Muscle of leg (tissue), 11 donors: ENCODE results near the gene DGKI. TPM values are rescaled to one million over a fixed set of nuclear protein-coding genes. Genes with fewer than 3 reads are reported as not detected.

Source experiments
- DNase-seq: peaks from one replicate; pipeline ENCODE4 v3.0.0; 2013
- H3K27ac ChIP-seq: one replicate; pipeline ENCODE4 v1.5.1; 2013; ENCODE audit warnings: mild to moderate bottlenecking, low read length, control low read depth
- H3K27me3 ChIP-seq: one replicate; pipeline ENCODE4 v1.6.1; 2013; ENCODE audit warnings: low read length; ENCODE audit not compliant: control insufficient read depth, insufficient read depth
- H3K36me3 ChIP-seq: one replicate; pipeline ENCODE4 v1.6.1; 2013; ENCODE audit warnings: low read length; ENCODE audit not compliant: control insufficient read depth, insufficient read depth
- H3K4me1 ChIP-seq: one replicate; pipeline ENCODE4 v1.6.1; 2013; ENCODE audit warnings: low read length; ENCODE audit not compliant: control insufficient read depth, insufficient read depth
- H3K4me3 ChIP-seq: one replicate; pipeline ENCODE4 v1.5.1; 2013; ENCODE audit warnings: low read length, control low read depth
- H3K9me3 ChIP-seq: replicated peaks from 2 replicates; pipeline ENCODE4 v1.6.1; 2013; ENCODE audit warnings: low read depth, low read length; ENCODE audit not compliant: control insufficient read depth
- WGBS: methylation state at CpG from one replicate; pipeline ENCODE4 v1.1.5; 2013; ENCODE audit warnings: missing lambda C conversion rate; ENCODE audit not compliant: insufficient coverage; 5-methylcytosine and 5-hydroxymethylcytosine counted together
- polyA plus RNA-seq, 8 donors: library from polyadenylated mRNA; unstranded; fragments of 120-200 nt; gene quantifications; one replicate each; pipeline versions ENCODE4 v1.2.1 to v1.2.3, GENCODE V29; 2013; ENCODE audit warnings: inconsistent platforms in 1 of 8, low replicate concordance in 1 of 8; ENCODE audit not compliant: insufficient read length in 8 of 8, insufficient read depth in 1 of 8
- total RNA-seq: library from RNA; stranded (reverse); fragments of 120-200 nt; gene quantifications from one replicate; pipeline ENCODE4 v1.2.4, GENCODE V29; 2013

DGKI gene
- total and polyA plus RNA-seq, 9 donors: 0.52 to 1.4 (median 0.70) TPM

- no peaks in the 10 kb centered on the region for H3K4me1 ChIP-seq
- no peaks in the 10 kb centered on the region for H3K36me3 ChIP-seq
- 100% methylated on average over 3 of the region's 4 CpGs for WGBS
- H3K27me3 ChIP-seq: no peaks in the 10 kb centered on the region
- no peaks in the 10 kb centered on the region for H3K9me3 ChIP-seq
- DNase-seq: no peak
- no peak overlapping the region for H3K27ac ChIP-seq
- H3K4me3 ChIP-seq: no peak overlapping the region
Measured at GRCh38 chr7:137795211-137795610, 51.6 kb downstream of the DGKI start.

DNA sequence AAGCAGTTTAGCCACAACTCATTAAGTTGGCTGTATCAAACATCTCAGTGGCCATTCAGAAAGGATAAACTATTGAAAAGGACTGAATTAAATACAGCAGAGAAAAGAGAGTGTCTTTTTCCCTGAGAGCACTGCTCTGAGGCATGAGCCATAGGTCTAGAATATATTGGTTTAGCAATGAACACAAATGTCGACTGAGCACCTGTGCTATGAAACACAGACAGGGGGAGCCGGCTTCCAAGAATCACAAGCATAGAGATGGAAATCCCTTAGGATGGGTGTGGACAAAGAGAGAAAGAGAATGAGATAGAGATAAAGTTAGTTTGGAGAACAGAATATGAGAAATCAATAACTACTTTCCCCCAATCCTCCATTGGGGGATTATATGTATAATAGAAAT, 54.8 kb downstream of the DGKI start:
- Histone ChIP-seq H3K9me3 (peaks cover 2% of the 10 kb centered on the region), H3K27me3 (no peaks in the 10 kb centered on the region), H3K4me1 (no peaks in the 10 kb centered on the region), H3K36me3 (no peaks in the 10 kb centered on the region), H3K4me3 (no peak overlapping the region), H3K27ac (no peak overlapping the region)
- no peak for DNase-seq
- WGBS: 62% methylated on average over 2 of the region's 2 CpGs

DNA sequence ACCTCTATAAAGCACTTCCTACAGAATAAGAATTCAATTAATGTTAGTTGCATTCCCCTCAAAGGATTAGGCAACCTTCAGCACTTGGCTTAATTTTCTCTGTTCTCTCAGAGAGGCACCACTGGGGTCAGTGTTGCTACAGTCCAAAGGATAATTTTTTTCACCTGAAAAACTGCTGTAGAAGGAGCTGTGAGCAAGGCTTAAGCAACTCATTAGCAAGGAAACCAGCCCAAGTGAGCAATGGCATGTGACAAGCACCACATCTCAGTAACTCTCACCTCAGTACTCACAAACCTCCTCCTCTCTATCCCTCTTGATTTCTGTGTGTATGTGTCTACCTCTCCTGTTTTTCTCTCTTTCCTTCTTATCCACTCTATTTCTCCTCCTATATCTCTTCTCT, 55.9 kb downstream of the DGKI start:
- Histone ChIP-seq H3K36me3 (no peaks in the 10 kb centered on the region), H3K4me1 (no peaks in the 10 kb centered on the region), H3K9me3 (peaks cover 2% of the 10 kb centered on the region), H3K27ac (no peak overlapping the region), H3K27me3 (no peaks in the 10 kb centered on the region), H3K4me3 (no peak overlapping the region)
- no peak for DNase-seq

GRCh38 chr7:137789215-137789882, 57.4 kb downstream of the DGKI start:
- Histone ChIP-seq H3K36me3 (no peaks in the 10 kb centered on the region), H3K9me3 (peaks cover 2% of the 10 kb centered on the region), H3K4me1 (no peaks in the 10 kb centered on the region), H3K27me3 (no peaks in the 10 kb centered on the region), H3K27ac (no peak overlapping the region), H3K4me3 (no peak overlapping the region)
- 33% methylated on average over 2 of the region's 4 CpGs for WGBS
- peak; percentile 63 for DNase-seq

DNA sequence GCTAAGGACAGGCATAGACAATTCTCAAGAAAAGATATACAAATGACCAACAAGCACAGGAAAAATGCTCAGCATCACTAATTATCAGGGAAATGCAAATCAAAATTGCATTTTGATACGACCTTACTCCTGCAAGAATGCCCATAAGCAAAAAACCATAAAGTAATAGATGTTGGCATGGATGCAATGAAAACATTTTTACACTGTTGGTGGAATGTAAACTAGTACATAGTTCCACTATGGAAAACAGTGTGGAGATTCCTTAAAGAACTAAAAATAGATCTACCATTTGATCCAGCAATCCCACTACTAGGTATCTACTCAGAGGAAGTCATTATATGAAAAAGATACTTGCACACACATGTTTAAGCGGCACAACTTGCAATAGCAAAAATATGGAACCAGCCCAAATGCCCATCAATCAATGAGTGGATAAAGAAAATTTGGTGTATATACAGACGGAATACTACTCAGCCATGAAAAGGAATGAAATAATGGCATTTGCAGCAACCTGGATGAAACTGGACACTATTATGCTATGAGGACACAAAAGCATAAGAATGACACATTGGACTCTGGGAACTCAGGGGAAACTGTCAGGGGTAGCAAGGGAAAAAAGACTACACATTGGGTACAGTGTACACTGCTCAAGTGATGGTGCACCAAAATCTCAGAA, 59.3 kb downstream of the DGKI start:
- DNase-seq: no peak
- WGBS: no CpG with 5 or more reads among the region's 3 CpGs
- H3K27me3 ChIP-seq: no peaks in the 10 kb centered on the region
- H3K4me3 ChIP-seq: no peak overlapping the region
- H3K9me3 ChIP-seq: peaks cover 2% of the 10 kb centered on the region
- H3K4me1 ChIP-seq: no peaks in the 10 kb centered on the region
- H3K27ac ChIP-seq: no peak overlapping the region
- no peaks in the 10 kb centered on the region for H3K36me3 ChIP-seq

- DNase-seq: no peak
- Histone ChIP-seq H3K27ac (no peak overlapping the region), H3K4me1 (no peaks in the 10 kb centered on the region), H3K27me3 (no peaks in the 10 kb centered on the region), H3K36me3 (no peaks in the 10 kb centered on the region), H3K9me3 (no peaks in the 10 kb centered on the region), H3K4me3 (no peak overlapping the region)
Measured at GRCh38 chr7:137778511-137778910, 68.3 kb downstream of the DGKI start.

DNA sequence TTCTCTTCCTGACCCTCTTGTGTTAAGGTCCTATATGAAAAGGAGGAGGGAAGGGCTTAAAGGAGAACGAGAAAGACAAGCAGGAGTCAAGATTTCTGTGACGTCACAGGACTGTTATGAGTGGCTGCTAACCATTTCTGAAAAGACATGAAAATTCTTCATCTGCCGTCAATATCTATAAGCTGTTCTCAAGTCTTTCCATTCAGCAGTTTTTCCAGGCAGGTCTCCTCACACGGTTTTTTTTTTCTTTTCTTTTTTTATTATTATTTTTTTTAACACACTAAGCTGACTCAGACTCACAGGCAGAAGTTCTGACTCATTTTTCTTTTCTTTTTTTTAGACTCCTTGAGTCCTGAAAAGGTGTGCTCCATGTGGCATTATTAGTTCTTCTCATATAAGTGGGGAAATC, 72.0 kb downstream of the DGKI start:
- no peaks in the 10 kb centered on the region for H3K36me3 ChIP-seq
- no peaks in the 10 kb centered on the region for H3K4me1 ChIP-seq
- peak; percentile 32 for DNase-seq
- H3K4me3 ChIP-seq: no peak overlapping the region
- H3K27ac ChIP-seq: no peak overlapping the region
- no peaks in the 10 kb centered on the region for H3K27me3 ChIP-seq
- WGBS: 79% methylated on average over 2 of the region's 4 CpGs
- no peaks in the 10 kb centered on the region for H3K9me3 ChIP-seq

DNA sequence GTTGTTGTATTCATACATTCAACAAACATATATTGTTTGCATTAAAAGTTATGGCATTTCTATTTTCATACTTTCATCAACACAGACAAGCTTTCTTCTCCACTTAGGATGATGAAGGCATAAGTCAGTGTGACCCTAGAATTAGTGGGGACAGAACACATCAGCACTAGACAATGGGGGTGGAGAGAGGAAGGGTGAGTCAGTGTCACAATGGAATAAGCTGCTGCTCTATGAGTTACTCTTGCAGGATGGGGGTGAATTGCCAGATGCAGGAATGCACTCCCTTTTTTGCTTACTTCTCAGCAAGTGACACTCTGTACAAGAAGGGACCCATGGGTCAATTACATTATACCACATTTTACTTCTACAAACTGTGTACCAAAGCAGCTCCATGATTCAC, 74.0 kb downstream of the DGKI start:
- H3K4me3 ChIP-seq: no peak overlapping the region
- no peaks in the 10 kb centered on the region for H3K27me3 ChIP-seq
- no peak overlapping the region for H3K27ac ChIP-seq
- H3K36me3 ChIP-seq: no peaks in the 10 kb centered on the region
- DNase-seq: no peak
- no peaks in the 10 kb centered on the region for H3K4me1 ChIP-seq
- H3K9me3 ChIP-seq: no peaks in the 10 kb centered on the region

DNA sequence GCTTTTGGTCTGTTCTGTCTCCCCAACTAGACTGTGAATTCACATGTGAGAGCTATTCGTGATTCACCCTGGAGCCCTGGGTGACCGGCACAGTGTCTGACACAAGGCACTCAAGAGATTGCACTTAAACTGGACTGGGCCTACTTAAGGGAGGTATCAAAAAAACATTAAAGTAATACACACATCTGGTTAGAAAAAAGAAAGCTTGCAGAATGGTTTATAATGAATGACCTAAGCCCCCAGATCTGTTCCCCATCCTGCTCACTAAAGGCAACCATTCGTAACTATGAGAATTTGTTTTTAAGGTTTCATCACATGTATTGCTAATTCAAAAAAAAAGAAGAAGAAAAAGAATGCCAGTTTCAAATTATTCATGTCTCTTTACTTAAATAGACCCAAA, 74.5 kb downstream of the DGKI start:
- no CpG with 5 or more reads among the region's 3 CpGs for WGBS
- H3K4me3 ChIP-seq: no peak overlapping the region
- no peak overlapping the region for H3K27ac ChIP-seq

GRCh38 chr7:137771679-137772078, 75.1 kb downstream of the DGKI start:
- peak; percentile 28 for DNase-seq
- WGBS: 65% methylated on average over 2 of the region's 7 CpGs
- Histone ChIP-seq H3K9me3 (no peaks in the 10 kb centered on the region), H3K4me1 (no peaks in the 10 kb centered on the region), H3K4me3 (no peak overlapping the region), H3K36me3 (no peaks in the 10 kb centered on the region), H3K27me3 (no peaks in the 10 kb centered on the region), H3K27ac (no peak overlapping the region)

More for the DNA sequence above, 74.5 kb downstream of the DGKI start:
- no peaks in the 10 kb centered on the region for H3K4me1 ChIP-seq
- no peaks in the 10 kb centered on the region for H3K27me3 ChIP-seq
- no peak for DNase-seq
- no peaks in the 10 kb centered on the region for H3K9me3 ChIP-seq
- no peaks in the 10 kb centered on the region for H3K36me3 ChIP-seq

DNA sequence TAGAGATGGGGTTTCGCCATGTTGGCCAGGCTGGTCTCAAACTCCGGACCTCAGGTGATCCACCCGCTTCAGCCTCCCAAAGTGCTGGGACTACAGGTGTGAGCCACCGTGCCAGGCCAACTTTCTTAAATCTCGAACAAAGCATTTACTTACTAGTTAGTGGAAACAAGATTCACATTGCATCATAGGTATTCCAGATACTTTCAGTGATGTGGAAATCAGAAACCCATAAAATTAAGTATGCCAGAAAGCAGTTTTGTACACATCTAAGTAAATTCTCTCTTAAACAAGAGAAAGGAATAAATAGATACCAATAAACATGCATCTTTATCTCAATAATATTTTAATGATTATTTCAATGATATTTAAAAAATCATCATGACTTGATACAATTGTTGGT, 75.5 kb downstream of the DGKI start:
- 100% methylated on average over 3 of the region's 5 CpGs for WGBS
- no peak overlapping the region for H3K27ac ChIP-seq
- H3K27me3 ChIP-seq: no peaks in the 10 kb centered on the region
- H3K4me3 ChIP-seq: no peak overlapping the region
- H3K4me1 ChIP-seq: no peaks in the 10 kb centered on the region
- no peaks in the 10 kb centered on the region for H3K9me3 ChIP-seq
- no peak for DNase-seq
- no peaks in the 10 kb centered on the region for H3K36me3 ChIP-seq
